Middle frontal gyrus (tissue), 1 donor: Measurements from ENCODE around the gene CADPS.

Source experiments
- DNase-seq: peaks from one replicate; pipeline ENCODE4 v3.0.0-alpha.2; 2015; ENCODE audit warnings: low spot score; ENCODE audit errors: extremely low spot score

CADPS gene

GRCh38 chr3:62812631-62813030, 62.6 kb downstream of the CADPS start:
- no peak for DNase-seq

DNA sequence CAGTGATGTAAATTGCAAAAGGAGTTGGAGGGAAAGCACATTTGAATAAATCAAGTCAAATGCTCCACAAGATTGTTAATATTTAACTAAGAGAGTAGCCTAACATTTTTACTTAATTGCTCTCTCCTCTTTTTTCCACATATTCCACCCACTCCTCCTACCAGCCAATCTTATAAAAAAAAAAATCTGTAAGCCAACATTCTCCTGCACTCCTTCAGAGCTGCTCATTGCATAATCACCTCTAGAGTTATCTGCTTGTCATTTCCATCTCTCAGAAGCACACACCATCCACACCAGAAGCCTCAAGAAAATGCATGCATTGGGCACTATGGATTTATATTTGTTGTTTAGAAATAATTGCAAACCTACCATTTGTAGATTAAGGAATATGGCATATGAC, 64.1 kb downstream of the CADPS start:
- DNase-seq, result no peak

GRCh38 chr3:62809369-62809768, 65.8 kb downstream of the CADPS start:
- DNase-seq, result no peak

GRCh38 chr3:62805580-62806277, 69.5 kb downstream of the CADPS start:
- no peak for DNase-seq

- DNase-seq, result no peak
Measured at GRCh38 chr3:62805106-62805505, 70.1 kb downstream of the CADPS start.

GRCh38 chr3:62803276-62803675, 71.9 kb downstream of the CADPS start:
- no peak for DNase-seq

DNA sequence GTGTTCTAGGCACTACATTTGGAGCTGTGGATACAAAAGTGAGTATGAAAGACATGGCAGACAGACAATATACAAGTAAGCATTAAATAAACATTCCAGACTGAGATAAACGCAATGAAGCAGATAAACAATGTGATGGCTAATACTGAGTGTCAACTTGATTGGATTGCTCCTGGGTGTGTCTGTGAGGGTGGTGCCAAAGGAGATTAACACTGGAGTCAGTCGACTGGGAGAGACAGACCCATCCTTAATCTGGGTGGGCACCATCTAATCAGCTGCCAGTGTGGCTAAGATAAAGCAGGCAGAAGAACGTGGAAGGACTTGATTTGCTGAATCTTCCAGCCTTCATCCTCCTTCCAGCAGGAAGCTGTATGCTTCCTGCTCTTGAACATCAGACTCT, 77.2 kb downstream of the CADPS start:
- DNase-seq, result no peak

DNA sequence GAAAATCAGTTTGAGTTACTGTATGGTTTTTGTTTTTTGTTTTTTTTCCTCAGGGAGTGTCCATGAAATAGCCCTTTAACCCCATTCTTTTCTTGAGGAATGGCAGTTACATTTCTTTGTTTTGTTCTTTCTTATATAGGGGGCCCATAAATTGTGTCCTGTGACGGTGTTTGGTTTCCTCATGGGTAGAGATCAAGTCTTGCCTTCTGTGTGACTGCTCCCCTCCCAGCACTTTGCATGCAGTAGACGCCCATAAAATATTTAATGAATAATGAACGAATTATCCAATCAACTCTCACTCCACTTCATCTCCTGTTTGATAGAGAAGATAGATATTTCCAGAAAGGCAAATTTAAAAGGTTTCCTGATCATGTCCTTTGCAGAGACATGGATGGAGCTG, 78.1 kb downstream of the CADPS start:
- DNase-seq, result no peak

- no peak for DNase-seq
Measured at GRCh38 chr3:62795978-62796657, 79.1 kb downstream of the CADPS start.

DNA sequence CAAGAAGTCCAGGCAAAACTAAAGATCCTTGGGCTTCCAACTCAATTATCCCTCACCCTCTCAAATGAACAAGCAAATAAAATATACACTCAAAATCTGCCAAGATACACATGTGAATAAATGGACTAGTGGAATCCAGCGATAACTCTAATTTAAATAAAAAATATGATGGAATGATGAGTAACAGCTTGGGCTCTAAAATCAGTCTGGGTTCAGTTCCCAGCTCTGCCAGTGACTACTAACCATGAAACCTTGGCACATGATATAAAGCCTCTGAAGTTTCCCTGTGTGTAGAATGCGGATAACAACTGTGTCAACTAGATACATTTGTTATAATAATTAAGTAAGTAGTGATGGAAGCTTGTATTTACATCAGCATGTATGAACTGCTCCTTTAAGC, 81.3 kb downstream of the CADPS start:
- DNase-seq, result no peak

- DNase-seq, result no peak
Measured at GRCh38 chr3:62785384-62785783, 89.8 kb downstream of the CADPS start.

DNA sequence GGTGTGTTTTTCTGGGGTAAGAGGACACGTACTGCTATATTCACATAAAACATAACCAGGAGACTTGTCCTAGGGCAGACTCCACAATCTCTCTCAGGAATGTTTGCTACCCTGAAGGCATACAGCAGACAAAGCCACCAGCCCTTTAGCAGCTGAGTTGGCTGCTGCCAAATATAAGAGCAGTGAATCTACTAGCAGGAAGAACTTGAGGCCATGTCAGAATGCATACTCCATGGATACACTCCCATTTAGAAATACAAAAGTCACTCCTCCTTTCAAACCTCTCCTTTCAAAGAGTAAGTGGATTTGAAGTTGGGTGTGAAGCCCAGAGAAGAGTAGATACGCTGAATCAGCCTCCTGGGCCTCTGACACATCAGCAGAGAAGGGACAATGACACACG, 94.1 kb downstream of the CADPS start:
- no peak for DNase-seq

GRCh38 chr3:62777674-62778073, 97.5 kb downstream of the CADPS start:
- DNase-seq, result no peak

DNA sequence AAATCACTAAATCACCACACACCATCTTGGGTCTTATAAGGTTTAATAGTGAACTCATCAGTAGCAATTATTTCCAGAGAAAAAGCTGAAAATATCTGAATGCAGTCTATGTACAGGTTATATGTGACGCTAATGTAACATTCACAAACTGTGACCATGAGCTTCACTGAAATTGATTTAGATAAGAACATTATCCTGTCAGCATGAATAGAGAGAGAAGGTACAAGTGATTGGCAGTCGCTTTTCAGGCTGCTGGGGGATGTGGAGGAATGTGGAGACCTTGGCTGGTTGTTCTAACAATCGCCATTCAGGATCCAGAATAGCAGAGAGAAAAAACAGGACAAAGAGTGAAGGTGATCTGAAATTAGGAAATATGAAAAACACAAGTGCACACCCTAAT, 98.1 kb downstream of the CADPS start:
- DNase-seq, result no peak

- DNase-seq, result no peak
Measured at GRCh38 chr3:62774221-62774620, 101.0 kb downstream of the CADPS start.

- no peak for DNase-seq
Measured at GRCh38 chr3:62771331-62772072, 103.7 kb downstream of the CADPS start.

- DNase-seq, result no peak
Measured at GRCh38 chr3:62768896-62769295, 106.3 kb downstream of the CADPS start.

DNA sequence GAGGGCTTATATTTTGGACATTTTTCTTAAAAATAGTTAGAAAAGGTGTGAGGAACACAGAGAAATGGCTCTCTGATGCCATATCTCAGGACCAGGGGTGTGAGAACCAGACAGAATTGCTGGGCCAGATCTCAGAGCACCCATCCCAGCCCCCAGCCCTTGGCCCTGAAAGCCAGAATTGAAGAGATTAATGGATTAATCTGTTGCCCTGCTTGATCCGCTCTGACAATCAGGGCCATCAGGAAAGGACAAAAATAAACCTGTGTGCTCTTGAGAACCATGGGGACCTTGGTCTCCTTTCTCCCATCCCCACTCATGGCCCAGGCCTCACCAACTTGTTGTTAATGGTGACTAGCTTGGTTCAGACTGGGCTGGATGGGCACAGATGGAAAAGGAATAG, 113.5 kb downstream of the CADPS start:
- DNase-seq, result no peak

DNA sequence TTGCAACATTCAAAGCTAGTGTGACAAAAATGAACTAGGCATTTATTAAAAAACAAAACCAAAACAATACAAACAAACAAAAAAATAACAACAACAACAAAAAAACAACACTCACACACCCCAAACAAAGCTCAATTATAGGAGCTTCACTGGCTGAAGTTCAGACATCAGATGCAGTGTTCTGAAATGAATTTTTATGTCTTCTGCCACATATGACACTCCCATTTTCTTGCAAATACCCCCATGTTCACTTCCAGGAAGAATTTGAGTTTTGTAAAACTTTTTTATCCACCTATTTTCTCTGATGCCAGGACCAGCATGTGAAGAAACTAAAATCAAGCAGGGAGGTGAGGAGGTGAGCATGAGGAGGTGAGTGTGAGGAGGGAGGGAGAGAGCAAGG, 113.9 kb downstream of the CADPS start:
- no peak for DNase-seq

- DNase-seq, result no peak
Measured at GRCh38 chr3:62758296-62759066, 116.7 kb downstream of the CADPS start.

GRCh38 chr3:62757045-62757444, 118.2 kb downstream of the CADPS start:
- no peak for DNase-seq

DNA sequence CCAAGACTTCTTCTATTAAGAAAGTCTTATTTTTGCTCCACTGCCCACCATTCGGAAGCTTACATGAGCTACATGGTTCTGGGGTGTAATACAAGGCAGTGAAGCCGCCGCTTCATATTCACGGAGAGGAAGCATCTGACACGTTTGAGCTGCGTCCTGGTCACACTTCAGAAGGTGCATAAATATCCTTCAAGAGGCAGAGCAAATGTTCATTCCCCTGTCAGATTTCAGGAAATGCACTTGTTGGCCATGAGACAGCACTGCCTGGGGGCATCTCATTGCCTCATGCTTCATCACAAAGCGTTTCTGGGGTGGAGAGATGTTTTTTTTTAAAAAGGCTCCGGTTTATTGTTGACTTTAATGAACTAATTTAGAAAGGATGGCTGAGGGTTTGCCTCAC, 119.9 kb downstream of the CADPS start:
- no peak for DNase-seq
